ENCODE results near the gene SELENBP1.
"Not testable (repeated sequence)": the region's sequence is repeated elsewhere in the genome, so short reads cannot be mapped to it uniquely, and the experiment has no call there.

- TF ChIP-seq, protein P1, sequence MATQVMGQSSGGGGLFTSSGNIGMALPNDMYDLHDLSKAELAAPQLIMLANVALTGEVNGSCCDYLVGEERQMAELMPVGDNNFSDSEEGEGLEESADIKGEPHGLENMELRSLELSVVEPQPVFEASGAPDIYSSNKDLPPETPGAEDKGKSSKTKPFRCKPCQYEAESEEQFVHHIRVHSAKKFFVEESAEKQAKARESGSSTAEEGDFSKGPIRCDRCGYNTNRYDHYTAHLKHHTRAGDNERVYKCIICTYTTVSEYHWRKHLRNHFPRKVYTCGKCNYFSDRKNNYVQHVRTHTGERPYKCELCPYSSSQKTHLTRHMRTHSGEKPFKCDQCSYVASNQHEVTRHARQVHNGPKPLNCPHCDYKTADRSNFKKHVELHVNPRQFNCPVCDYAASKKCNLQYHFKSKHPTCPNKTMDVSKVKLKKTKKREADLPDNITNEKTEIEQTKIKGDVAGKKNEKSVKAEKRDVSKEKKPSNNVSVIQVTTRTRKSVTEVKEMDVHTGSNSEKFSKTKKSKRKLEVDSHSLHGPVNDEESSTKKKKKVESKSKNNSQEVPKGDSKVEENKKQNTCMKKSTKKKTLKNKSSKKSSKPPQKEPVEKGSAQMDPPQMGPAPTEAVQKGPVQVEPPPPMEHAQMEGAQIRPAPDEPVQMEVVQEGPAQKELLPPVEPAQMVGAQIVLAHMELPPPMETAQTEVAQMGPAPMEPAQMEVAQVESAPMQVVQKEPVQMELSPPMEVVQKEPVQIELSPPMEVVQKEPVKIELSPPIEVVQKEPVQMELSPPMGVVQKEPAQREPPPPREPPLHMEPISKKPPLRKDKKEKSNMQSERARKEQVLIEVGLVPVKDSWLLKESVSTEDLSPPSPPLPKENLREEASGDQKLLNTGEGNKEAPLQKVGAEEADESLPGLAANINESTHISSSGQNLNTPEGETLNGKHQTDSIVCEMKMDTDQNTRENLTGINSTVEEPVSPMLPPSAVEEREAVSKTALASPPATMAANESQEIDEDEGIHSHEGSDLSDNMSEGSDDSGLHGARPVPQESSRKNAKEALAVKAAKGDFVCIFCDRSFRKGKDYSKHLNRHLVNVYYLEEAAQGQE (IDR thresholded peaks at IDR 0.05; ENCODE audit: borderline replicate concordance), result not testable (repeated sequence)
- TF ChIP-seq, protein P1 (CRISPR knock-in tag; IDR thresholded peaks at IDR 0.05; ENCODE audit: low read depth), result not testable (repeated sequence)
- TF ChIP-seq YY1 (IDR thresholded peaks at IDR 0.05; ENCODE audit: borderline replicate concordance in 1 of 3, control insufficient read depth in 1 of 3, extremely low read depth in 1 of 3, insufficient read depth in 3 of 3, insufficient read length in 1 of 3, insufficient replicate concordance in 2 of 3, low read depth in 1 of 3, low read length in 2 of 3); SOX6 (IDR thresholded peaks at IDR 0.05); ATF7 (IDR thresholded peaks at IDR 0.05); ZNF444 (CRISPR knock-in tag; IDR thresholded peaks at IDR 0.05); BDP1 (IDR thresholded peaks at IDR 0.05; ENCODE audit: insufficient read depth, insufficient read length): not testable (repeated sequence)
Measured at GRCh38 chr1:151396265-151396664, 23.8 kb upstream of the SELENBP1 start.
